Progenitor cell of endocrine pancreas (in vitro differentiated cells): ENCODE data around the gene RGL3. TPM values are rescaled to one million over a fixed set of nuclear protein-coding genes. Genes with fewer than 3 reads are reported as not detected.

ENCODE experiments used
- DNase-seq: peaks from one replicate; pipeline ENCODE4 v3.0.0; 2021; ENCODE audit warnings: low spot score; ENCODE audit not compliant: unreplicated experiment
- H3K27ac Mint-ChIP-seq: 2 replicates; pipeline ENCODE4 v1.8.0; 2021; ENCODE audit warnings: mild to moderate bottlenecking, moderate library complexity, mixed read lengths
- H3K27me3 Mint-ChIP-seq: 2 replicates; pipeline ENCODE4 v1.8.0; 2021; ENCODE audit warnings: mixed read lengths
- H3K36me3 Mint-ChIP-seq: 2 replicates; pipeline ENCODE4 v1.8.0; 2022; ENCODE audit warnings: mixed read lengths; ENCODE audit not compliant: insufficient read depth
- H3K4me1 Mint-ChIP-seq: 2 replicates; pipeline ENCODE4 v1.8.0; 2021; ENCODE audit warnings: low read depth, mixed read lengths
- H3K4me3 Mint-ChIP-seq: 2 replicates; pipeline ENCODE4 v1.8.0; 2021; ENCODE audit warnings: low read depth, mild to moderate bottlenecking, moderate library complexity, mixed read lengths
- H3K9me3 Mint-ChIP-seq: 2 replicates; pipeline ENCODE4 v1.8.0; 2021; ENCODE audit warnings: low read depth, mixed read lengths
- CTCF ChIP-seq: fragments of 200-600 bp; sonication (generic); IDR thresholded peaks from one replicate; pipeline ENCODE4 v1.5.0; 2021; ENCODE audit warnings: antibody characterized with exemption, mild to moderate bottlenecking; ENCODE audit not compliant: unreplicated experiment
- total RNA-seq: library from RNA; stranded (reverse); gene quantifications from 2 replicates; pipeline ENCODE4 v1.2.1, GENCODE V29; 2021

The RGL3 gene
- total RNA-seq, 1 donor from 2014 or later: 284 TPM

GRCh38 chr19:11446652-11447301 lies 27.7 kb upstream of the RGL3 start:
- H3K4me3 Mint-ChIP-seq: no peak overlapping the region
- H3K27ac Mint-ChIP-seq: no peak overlapping the region
- H3K36me3 Mint-ChIP-seq: peaks cover 7% of the 10 kb centered on the region
- H3K4me1 Mint-ChIP-seq: no peaks in the 10 kb centered on the region
- no peaks in the 10 kb centered on the region for H3K27me3 Mint-ChIP-seq
- DNase-seq: peak; percentile 66
- no peaks in the 10 kb centered on the region for H3K9me3 Mint-ChIP-seq
- peak; percentile 72 for TF ChIP-seq CTCF

GRCh38 chr19:11446271-11446651 lies 27.1 kb upstream of the RGL3 start:
- no peaks in the 10 kb centered on the region for H3K27me3 Mint-ChIP-seq
- no peak for DNase-seq
- H3K9me3 Mint-ChIP-seq: no peaks in the 10 kb centered on the region
- TF ChIP-seq CTCF: no peak
- no peaks in the 10 kb centered on the region for H3K4me1 Mint-ChIP-seq
- no peak overlapping the region for H3K27ac Mint-ChIP-seq
- H3K4me3 Mint-ChIP-seq: no peak overlapping the region
- peaks cover 8% of the 10 kb centered on the region for H3K36me3 Mint-ChIP-seq

GRCh38 chr19:11445141-11445540 lies 26.0 kb upstream of the RGL3 start:
- TF ChIP-seq CTCF: no peak
- H3K4me1 Mint-ChIP-seq: no peaks in the 10 kb centered on the region
- DNase-seq: no peak
- H3K9me3 Mint-ChIP-seq: no peaks in the 10 kb centered on the region
- H3K27ac Mint-ChIP-seq: peak overlapping the region; percentile 3
- peaks cover 12% of the 10 kb centered on the region for H3K36me3 Mint-ChIP-seq
- no peak overlapping the region for H3K4me3 Mint-ChIP-seq
- H3K27me3 Mint-ChIP-seq: no peaks in the 10 kb centered on the region

- Mint-ChIP-seq H3K36me3 (peaks cover 11% of the 10 kb centered on the region), H3K27me3 (no peaks in the 10 kb centered on the region), H3K9me3 (no peaks in the 10 kb centered on the region), H3K4me1 (no peaks in the 10 kb centered on the region), H3K4me3 (no peak overlapping the region), H3K27ac (no peak overlapping the region)
- no peak for TF ChIP-seq CTCF
- DNase-seq: no peak
Measured at GRCh38 chr19:11444059-11444458, 24.9 kb upstream of the RGL3 start.

GRCh38 chr19:11437955-11438354 lies 18.8 kb upstream of the RGL3 start:
- no peak for TF ChIP-seq CTCF
- Mint-ChIP-seq H3K9me3 (no peaks in the 10 kb centered on the region), H3K36me3 (peaks cover 19% of the 10 kb centered on the region), H3K4me1 (peaks cover 10% of the 10 kb centered on the region), H3K27ac (no peak overlapping the region), H3K27me3 (no peaks in the 10 kb centered on the region), H3K4me3 (no peak overlapping the region)
- no peak for DNase-seq
